Activated CD8-positive, alpha-beta memory T cell treated with anti-CD3 and anti-CD28 coated beads for 24 hours (primary cell): ENCODE results near the gene USP10.
A peak's percentile ranks its signal among the peaks of the same experiment; 100 is the strongest.

Source experiments
- DNase-seq: peaks from one replicate; pipeline ENCODE4 v3.0.0-alpha.2; 2020

USP10 gene

GRCh38 chr16:84699712-84700445, at the start of gene USP10:
Gene USP10 (plus strand): TSS chr16:84700000. CDS start chr16:84700091, 91 bp downstream.
- peak; percentile 93 for DNase-seq

- DNase-seq = no peak
Measured at GRCh38 chr16:84650062-84650991, 49.5 kb upstream of the USP10 start.

- no peak for DNase-seq
Measured at GRCh38 chr16:84652566-84652965, 47.2 kb upstream of the USP10 start.

- no peak for DNase-seq
Measured at GRCh38 chr16:84654238-84654637, 45.6 kb upstream of the USP10 start.

- no peak for DNase-seq
Measured at GRCh38 chr16:84654998-84655397, 44.8 kb upstream of the USP10 start.

- no peak for DNase-seq
Measured at GRCh38 chr16:84656649-84657048, 43.2 kb upstream of the USP10 start.

GRCh38 chr16:84657229-84657837, 42.5 kb upstream of the USP10 start:
- DNase-seq = no peak

GRCh38 chr16:84658690-84659089, 41.1 kb upstream of the USP10 start:
- no peak for DNase-seq

GRCh38 chr16:84659656-84660300, 40.0 kb upstream of the USP10 start:
- DNase-seq = no peak

GRCh38 chr16:84660973-84661372, 38.8 kb upstream of the USP10 start:
- DNase-seq = no peak

GRCh38 chr16:84661418-84662060, 38.3 kb upstream of the USP10 start:
- DNase-seq = no peak

GRCh38 chr16:84662471-84662870, 37.3 kb upstream of the USP10 start:
- DNase-seq = no peak

GRCh38 chr16:84663433-84664101, 36.2 kb upstream of the USP10 start:
- no peak for DNase-seq

GRCh38 chr16:84665359-84665758, 34.4 kb upstream of the USP10 start:
- no peak for DNase-seq

GRCh38 chr16:84665843-84666242, 34.0 kb upstream of the USP10 start:
- DNase-seq = no peak

- no peak for DNase-seq
Measured at GRCh38 chr16:84667600-84668309, 32.0 kb upstream of the USP10 start.

- no peak for DNase-seq
Measured at GRCh38 chr16:84670063-84670462, 29.7 kb upstream of the USP10 start.

- DNase-seq = peak; percentile 92
Measured at GRCh38 chr16:84672276-84673202, 27.3 kb upstream of the USP10 start.

GRCh38 chr16:84673203-84673535, 26.6 kb upstream of the USP10 start:
- no peak for DNase-seq

GRCh38 chr16:84673561-84673960, 26.2 kb upstream of the USP10 start:
- no peak for DNase-seq
